Loucy (cell line): ENCODE data around the gene PPFIA1.

Experiments used
- EZH2phosphoT487 ChIP-seq: fragments of 200-600 bp; IDR thresholded peaks from 2 replicates; pipeline ENCODE4 v1.6.1; 2018; ENCODE audit warnings: antibody characterized with exemption, mild to moderate bottlenecking, moderate library complexity, borderline replicate concordance
- TF ChIP-seq, protein P1 (sequence below): fragments of 200-600 bp; sonication (generic); conservative IDR thresholded peaks from 2 replicates; pipeline ENCODE4 v1.5.1; 2014; ENCODE audit warnings: mild to moderate bottlenecking, antibody characterized with exemption, low read length

DNA sequence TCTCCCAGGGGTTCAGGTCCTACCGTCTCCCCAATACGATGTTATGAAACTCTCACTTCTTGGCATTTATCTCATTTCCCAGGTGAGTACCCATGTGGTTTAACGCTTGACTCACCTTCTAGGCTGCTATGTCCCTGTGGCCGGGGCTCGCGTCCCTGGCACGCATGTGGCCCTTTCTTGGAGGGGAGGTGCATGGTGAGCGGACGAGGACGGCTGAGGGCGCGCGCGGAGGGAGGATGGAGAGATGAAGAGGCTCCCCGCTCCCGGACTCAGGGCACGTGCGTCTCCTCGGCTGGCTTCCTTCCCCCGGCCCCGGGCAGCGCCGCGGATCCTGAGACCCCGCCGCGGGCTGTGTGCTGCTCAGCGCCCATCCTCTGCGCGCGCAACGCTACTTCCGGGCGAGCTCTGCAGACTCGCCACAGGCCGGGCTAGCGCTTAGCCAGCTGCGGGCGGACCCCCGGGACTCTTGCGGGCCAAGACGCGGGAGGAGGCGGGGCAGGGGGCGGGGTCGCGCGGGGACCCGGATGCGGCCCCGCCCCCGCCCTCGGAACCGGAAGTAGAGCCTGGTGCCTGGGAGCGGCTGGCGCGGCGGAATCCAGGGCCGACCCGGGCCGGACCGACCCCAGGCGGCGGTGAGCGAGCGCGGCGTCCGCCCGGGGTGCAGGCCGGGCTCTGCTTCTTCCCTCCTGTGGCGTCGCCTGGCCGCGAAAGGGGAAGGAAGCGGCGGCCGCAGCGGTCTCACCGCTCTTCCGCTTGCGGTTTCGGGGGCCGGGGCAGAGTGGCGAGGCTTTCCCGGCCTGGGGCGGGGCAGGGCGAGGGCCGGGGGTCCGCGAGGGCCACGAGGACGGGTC is 127.7 kb downstream of the PPFIA1 start, which contains the start of gene CTTN:
- TF ChIP-seq, protein P1, sequence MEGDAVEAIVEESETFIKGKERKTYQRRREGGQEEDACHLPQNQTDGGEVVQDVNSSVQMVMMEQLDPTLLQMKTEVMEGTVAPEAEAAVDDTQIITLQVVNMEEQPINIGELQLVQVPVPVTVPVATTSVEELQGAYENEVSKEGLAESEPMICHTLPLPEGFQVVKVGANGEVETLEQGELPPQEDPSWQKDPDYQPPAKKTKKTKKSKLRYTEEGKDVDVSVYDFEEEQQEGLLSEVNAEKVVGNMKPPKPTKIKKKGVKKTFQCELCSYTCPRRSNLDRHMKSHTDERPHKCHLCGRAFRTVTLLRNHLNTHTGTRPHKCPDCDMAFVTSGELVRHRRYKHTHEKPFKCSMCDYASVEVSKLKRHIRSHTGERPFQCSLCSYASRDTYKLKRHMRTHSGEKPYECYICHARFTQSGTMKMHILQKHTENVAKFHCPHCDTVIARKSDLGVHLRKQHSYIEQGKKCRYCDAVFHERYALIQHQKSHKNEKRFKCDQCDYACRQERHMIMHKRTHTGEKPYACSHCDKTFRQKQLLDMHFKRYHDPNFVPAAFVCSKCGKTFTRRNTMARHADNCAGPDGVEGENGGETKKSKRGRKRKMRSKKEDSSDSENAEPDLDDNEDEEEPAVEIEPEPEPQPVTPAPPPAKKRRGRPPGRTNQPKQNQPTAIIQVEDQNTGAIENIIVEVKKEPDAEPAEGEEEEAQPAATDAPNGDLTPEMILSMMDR: no peak
- TF ChIP-seq EZH2phosphoT487: no peak
